Chondrocyte (in vitro differentiated cells): ENCODE results near the gene CYP27B1. TPM values are rescaled to one million over a fixed set of nuclear protein-coding genes. Genes with fewer than 3 reads are reported as not detected.

Source experiments
- DNase-seq: peaks from one replicate; pipeline ENCODE4 v3.0.0; 2021; ENCODE audit warnings: mixed read lengths, low spot score
- H3K27ac Mint-ChIP-seq: one replicate; pipeline ENCODE4 v1.8.0; 2021; ENCODE audit warnings: mild to moderate bottlenecking, moderate library complexity, mixed read lengths; ENCODE audit not compliant: unreplicated experiment
- H3K27me3 Mint-ChIP-seq: 2 replicates; pipeline ENCODE4 v1.8.0; 2021; ENCODE audit warnings: low read depth, mixed read lengths
- H3K36me3 Mint-ChIP-seq: 2 replicates; pipeline ENCODE4 v1.8.0; 2021; ENCODE audit warnings: low read depth, mixed read lengths
- H3K4me1 Mint-ChIP-seq: 2 replicates; pipeline ENCODE4 v1.8.0; 2021; ENCODE audit warnings: low read depth, mild to moderate bottlenecking, mixed read lengths
- H3K4me3 Mint-ChIP-seq: one replicate; pipeline ENCODE4 v1.8.0; 2021; ENCODE audit warnings: mild to moderate bottlenecking, moderate library complexity, mixed read lengths; ENCODE audit not compliant: unreplicated experiment
- H3K9me3 Mint-ChIP-seq: 2 replicates; pipeline ENCODE4 v1.8.0; 2021; ENCODE audit warnings: low read depth, mixed read lengths
- CTCF ChIP-seq: fragments of 200-600 bp; sonication (generic); IDR thresholded peaks from 2 replicates; pipeline ENCODE4 v1.5.0; 2021; ENCODE audit warnings: antibody characterized with exemption, mild to moderate bottlenecking, moderate library complexity
- total RNA-seq: library from RNA; stranded (reverse); gene quantifications from 3 replicates; pipeline ENCODE4 v1.2.1, GENCODE V29; 2021

The CYP27B1 gene
- total RNA-seq, 1 donor from 2014 or later: 3.2 TPM

GRCh38 chr12:57783466-57783801, 16.6 kb upstream of the CYP27B1 start:
- no peak for TF ChIP-seq CTCF
- peak overlapping the region; percentile 99 for H3K4me3 Mint-ChIP-seq
- no peak overlapping the region for H3K27ac Mint-ChIP-seq
- H3K36me3 Mint-ChIP-seq: peaks cover 13% of the 10 kb centered on the region
- H3K27me3 Mint-ChIP-seq: no peaks in the 10 kb centered on the region
- DNase-seq: no peak
- H3K9me3 Mint-ChIP-seq: no peaks in the 10 kb centered on the region
- H3K4me1 Mint-ChIP-seq: peaks cover 16% of the 10 kb centered on the region

DNA sequence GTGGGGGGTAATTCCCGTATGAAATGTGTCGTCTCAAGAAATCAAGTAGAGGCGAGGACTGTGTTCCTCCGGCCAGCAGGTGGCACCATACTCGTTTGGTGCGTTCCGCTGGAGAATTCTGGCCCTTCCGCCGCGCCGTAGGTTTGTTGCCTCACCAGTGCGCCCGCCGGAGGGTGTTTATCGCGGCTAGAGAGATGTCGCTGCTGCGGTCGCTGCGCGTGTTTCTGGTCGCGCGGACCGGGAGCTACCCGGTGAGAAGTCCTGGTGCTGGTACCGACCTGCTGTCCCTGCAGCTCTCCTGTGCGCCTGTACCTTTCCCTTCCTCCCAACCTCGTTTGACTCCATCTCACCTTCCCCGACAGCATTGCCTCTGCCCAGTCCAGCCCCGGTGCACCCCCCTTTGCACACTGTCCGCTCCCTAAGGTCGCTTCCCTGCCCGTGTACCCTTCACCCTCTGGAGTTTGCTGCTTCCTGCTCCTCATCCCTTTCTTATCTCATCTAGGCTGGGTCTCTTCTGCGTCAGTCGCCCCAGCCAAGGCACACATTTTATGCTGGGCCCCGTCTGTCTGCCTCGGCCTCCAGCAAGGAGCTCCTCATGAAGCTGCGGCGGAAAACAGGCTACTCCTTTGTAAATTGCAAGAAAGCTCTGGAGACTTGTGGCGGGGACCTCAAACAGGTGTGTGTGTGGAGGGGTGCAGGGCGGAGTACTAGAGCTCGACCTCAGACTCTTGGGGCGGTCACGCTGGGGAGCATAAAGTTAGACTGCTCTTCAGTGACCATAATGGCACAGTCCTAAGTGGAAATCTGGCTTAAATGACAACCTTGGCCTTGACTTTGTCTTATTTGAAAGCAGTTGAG, 16.0 kb upstream of the CYP27B1 start, which contains the start of gene TSFM:
Gene TSFM, plus strand, starts transcription at position 180 of the 858 bp plus-strand sequence. Its CDS starts 15 bp downstream, at position 195.
- DNase-seq: peak; percentile 97
- Mint-ChIP-seq H3K4me1 (peaks cover 16% of the 10 kb centered on the region), H3K27me3 (no peaks in the 10 kb centered on the region), H3K9me3 (no peaks in the 10 kb centered on the region), H3K4me3 (peak within 1 kb of the TSS; percentile 99), H3K36me3 (peaks cover 12% of the 10 kb centered on the region), H3K27ac (peak within 1 kb of the TSS; percentile 92)
- TF ChIP-seq CTCF: peak; percentile 96

DNA sequence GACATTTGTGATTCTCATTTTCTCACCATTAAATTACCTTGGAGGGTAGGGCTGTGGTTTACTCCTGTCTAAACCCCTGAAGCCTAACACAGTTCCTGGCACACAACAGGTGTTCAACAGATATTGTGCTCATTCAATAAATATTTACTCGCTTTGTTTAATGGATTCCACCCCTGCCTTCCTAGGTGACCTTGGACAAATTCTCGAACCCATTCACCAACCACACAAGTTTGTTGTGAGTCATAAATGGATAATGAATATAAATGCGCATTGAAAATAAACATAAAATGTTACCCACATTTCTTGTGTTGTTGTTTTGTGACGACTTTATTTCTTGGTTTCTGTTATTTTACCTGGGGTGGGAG, 15.3 kb upstream of the CYP27B1 start:
- peaks cover 10% of the 10 kb centered on the region for H3K36me3 Mint-ChIP-seq
- H3K4me1 Mint-ChIP-seq: peaks cover 16% of the 10 kb centered on the region
- no peaks in the 10 kb centered on the region for H3K9me3 Mint-ChIP-seq
- H3K27me3 Mint-ChIP-seq: no peaks in the 10 kb centered on the region
- no peak for DNase-seq
- no peak for TF ChIP-seq CTCF
- H3K27ac Mint-ChIP-seq: peak overlapping the region; percentile 92
- H3K4me3 Mint-ChIP-seq: peak overlapping the region; percentile 99

GRCh38 chr12:57781801-57782200, 14.9 kb upstream of the CYP27B1 start:
- Mint-ChIP-seq H3K36me3 (peaks cover 11% of the 10 kb centered on the region), H3K27ac (no peak overlapping the region), H3K4me3 (no peak overlapping the region), H3K27me3 (no peaks in the 10 kb centered on the region), H3K9me3 (no peaks in the 10 kb centered on the region), H3K4me1 (peaks cover 16% of the 10 kb centered on the region)
- TF ChIP-seq CTCF: no peak
- DNase-seq: no peak

GRCh38 chr12:57781244-57781643, 14.4 kb upstream of the CYP27B1 start:
- peak overlapping the region; percentile 45 for H3K27ac Mint-ChIP-seq
- no peaks in the 10 kb centered on the region for H3K9me3 Mint-ChIP-seq
- peaks cover 16% of the 10 kb centered on the region for H3K4me1 Mint-ChIP-seq
- peaks cover 9% of the 10 kb centered on the region for H3K36me3 Mint-ChIP-seq
- no peaks in the 10 kb centered on the region for H3K27me3 Mint-ChIP-seq
- no peak for DNase-seq
- no peak for TF ChIP-seq CTCF
- H3K4me3 Mint-ChIP-seq: no peak overlapping the region
